Brain pericyte (primary cell): Measurements from ENCODE around the gene JSRP1.

Experiments
- DNase-seq: peaks from one replicate; pipeline ENCODE4 v3.0.0-alpha.2; 2012; ENCODE audit warnings: low read depth, low spot score

JSRP1 gene

GRCh38 chr19:2246801-2247361, 9.3 kb downstream of the JSRP1 start:
- no peak for DNase-seq

GRCh38 chr19:2246014-2246620, 10.1 kb downstream of the JSRP1 start:
- DNase-seq = no peak

- no peak for DNase-seq
These were observed 10.9 kb downstream of the JSRP1 start for GRCh38 chr19:2245273-2245672.

GRCh38 chr19:2244486-2244885, 11.7 kb downstream of the JSRP1 start:
- no peak for DNase-seq

- DNase-seq = no peak
These were observed 12.1 kb downstream of the JSRP1 start for GRCh38 chr19:2244125-2244411.

GRCh38 chr19:2243274-2244124, 12.7 kb downstream of the JSRP1 start:
- DNase-seq = no peak

GRCh38 chr19:2242816-2243215, 13.4 kb downstream of the JSRP1 start:
- DNase-seq = no peak

- no peak for DNase-seq
These were observed 14.1 kb downstream of the JSRP1 start for GRCh38 chr19:2242092-2242537.

- no peak for DNase-seq
These were observed 15.1 kb downstream of the JSRP1 start for GRCh38 chr19:2240881-2241760.

GRCh38 chr19:2239771-2240770, 16.1 kb downstream of the JSRP1 start:
- no peak for DNase-seq

- no peak for DNase-seq
These were observed 17.0 kb downstream of the JSRP1 start for GRCh38 chr19:2239173-2239572.

- DNase-seq = no peak
These were observed 18.4 kb downstream of the JSRP1 start for GRCh38 chr19:2237869-2238153.

GRCh38 chr19:2237051-2237868, 19.0 kb downstream of the JSRP1 start:
- DNase-seq = no peak

- peak; percentile 92 for DNase-seq
These were observed 19.7 kb downstream of the JSRP1 start, which contains the start of the genes PLEKHJ1 and SF3A2 for GRCh38 chr19:2236314-2237050. Gene PLEKHJ1, minus strand, starts transcription at chr19:2236329. Its CDS starts 81 bp downstream, at chr19:2236248. Gene SF3A2, plus strand, starts transcription at chr19:2236824. Its CDS starts 6,595 bp downstream, at chr19:2243419.

- DNase-seq = no peak
These were observed 20.2 kb downstream of the JSRP1 start for GRCh38 chr19:2236064-2236313.

- DNase-seq = no peak
These were observed 20.7 kb downstream of the JSRP1 start for GRCh38 chr19:2235381-2236063.

- DNase-seq = no peak
These were observed 21.2 kb downstream of the JSRP1 start for GRCh38 chr19:2234996-2235380.

GRCh38 chr19:2233601-2234280, 22.5 kb downstream of the JSRP1 start:
- DNase-seq = no peak
